ENCODE data around the gene FRMPD2. TPM values are rescaled to one million over a fixed set of nuclear protein-coding genes. Genes with fewer than 3 reads are reported as not detected.

FRMPD2 gene, protein sequence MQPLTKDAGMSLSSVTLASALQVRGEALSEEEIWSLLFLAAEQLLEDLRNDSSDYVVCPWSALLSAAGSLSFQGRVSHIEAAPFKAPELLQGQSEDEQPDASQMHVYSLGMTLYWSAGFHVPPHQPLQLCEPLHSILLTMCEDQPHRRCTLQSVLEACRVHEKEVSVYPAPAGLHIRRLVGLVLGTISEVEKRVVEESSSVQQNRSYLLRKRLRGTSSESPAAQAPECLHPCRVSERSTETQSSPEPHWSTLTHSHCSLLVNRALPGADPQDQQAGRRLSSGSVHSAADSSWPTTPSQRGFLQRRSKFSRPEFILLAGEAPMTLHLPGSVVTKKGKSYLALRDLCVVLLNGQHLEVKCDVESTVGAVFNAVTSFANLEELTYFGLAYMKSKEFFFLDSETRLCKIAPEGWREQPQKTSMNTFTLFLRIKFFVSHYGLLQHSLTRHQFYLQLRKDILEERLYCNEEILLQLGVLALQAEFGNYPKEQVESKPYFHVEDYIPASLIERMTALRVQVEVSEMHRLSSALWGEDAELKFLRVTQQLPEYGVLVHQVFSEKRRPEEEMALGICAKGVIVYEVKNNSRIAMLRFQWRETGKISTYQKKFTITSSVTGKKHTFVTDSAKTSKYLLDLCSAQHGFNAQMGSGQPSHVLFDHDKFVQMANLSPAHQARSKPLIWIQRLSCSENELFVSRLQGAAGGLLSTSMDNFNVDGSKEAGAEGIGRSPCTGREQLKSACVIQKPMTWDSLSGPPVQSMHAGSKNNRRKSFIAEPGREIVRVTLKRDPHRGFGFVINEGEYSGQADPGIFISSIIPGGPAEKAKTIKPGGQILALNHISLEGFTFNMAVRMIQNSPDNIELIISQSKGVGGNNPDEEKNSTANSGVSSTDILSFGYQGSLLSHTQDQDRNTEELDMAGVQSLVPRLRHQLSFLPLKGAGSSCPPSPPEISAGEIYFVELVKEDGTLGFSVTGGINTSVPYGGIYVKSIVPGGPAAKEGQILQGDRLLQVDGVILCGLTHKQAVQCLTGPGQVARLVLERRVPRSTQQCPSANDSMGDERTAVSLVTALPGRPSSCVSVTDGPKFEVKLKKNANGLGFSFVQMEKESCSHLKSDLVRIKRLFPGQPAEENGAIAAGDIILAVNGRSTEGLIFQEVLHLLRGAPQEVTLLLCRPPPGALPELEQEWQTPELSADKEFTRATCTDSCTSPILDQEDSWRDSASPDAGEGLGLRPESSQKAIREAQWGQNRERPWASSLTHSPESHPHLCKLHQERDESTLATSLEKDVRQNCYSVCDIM (N-terminal part only)
- not detected for polyA plus RNA-seq (2013, experiment 1 of 2; ENCODE audit: insufficient read length)
- not detected for polyA plus RNA-seq (2013, experiment 2 of 2; ENCODE audit: insufficient read length)

DNA sequence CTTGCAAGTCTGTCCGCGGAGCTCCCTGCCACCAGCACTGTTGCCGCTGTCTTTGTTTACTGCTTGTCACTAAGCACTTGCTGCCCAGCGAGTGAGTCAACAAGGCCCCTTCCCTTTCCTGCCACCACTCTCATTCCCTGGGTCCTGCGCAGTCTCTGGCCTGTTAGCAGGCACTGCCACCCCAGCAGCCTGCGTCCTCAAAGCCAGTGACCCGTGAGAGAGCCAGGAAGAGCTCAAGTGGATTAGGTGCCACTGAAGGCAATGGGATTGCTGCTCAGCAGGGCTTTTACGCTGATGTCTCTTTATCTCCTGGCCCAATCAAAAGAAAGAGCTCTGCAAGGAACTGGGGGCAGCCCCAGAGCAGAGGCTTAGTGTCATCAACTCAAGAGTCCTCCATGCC, at the start of gene FRMPD2:
Gene FRMPD2, minus strand, starts transcription at position 61 of the 400 bp plus-strand sequence. CDS start 129 bp downstream, outside the sequence.
- DNase-seq: no peak

GRCh38 chr10:48322017-48322416, 47.5 kb upstream of the FRMPD2 start:
- no peak for DNase-seq

DNA sequence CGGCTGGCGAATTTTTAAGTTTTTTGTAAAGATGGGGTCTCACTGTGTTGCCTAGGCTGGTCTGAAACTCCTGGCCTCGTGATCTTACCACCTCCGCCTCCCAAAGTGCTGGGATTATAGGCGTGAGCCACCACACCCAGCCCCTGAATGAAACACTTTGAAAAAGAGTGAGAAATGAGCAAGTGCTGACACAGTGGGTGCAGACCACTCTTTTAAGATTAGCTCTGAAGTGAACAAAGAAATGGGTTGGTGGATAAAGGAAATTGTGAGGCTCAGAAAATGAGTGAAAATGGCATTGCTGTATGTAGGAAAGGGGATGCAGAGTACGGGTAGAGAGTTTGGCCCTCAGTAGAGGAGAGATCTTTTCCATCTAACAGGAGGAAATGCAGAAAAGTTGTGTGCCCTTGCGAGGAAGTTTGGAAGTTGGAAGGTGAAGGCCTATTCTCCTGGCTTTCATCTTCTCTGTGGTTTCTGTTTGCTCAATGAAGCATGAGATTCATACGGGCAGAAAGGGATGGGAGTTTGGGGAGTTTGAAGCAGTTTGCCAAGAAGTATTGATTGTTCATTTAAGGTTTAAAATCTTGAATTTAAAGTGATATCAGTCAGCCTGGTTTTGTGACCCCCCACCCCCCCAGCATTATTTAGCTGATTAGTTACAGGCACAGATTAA, 43.0 kb upstream of the FRMPD2 start:
- no peak for DNase-seq

DNA sequence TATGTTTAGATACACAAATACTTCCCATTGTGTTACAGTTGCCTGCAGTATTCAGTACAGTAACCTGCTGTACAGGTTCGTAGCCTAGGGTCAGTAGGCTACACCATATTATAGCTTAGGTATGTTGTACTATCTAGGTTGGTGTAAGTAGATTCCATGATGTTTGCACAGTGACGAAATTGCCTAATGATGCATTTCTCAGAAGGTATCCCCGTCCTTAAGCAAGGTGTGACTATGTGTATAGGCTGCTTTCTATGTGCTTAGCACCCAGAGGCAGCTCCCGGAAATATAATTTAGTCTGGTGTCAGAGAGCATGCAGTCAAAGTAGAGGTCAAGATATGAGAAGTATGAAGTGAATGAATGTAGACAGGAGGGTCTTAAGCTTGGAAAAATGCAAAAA, 41.7 kb upstream of the FRMPD2 start:
- no peak for DNase-seq

DNA sequence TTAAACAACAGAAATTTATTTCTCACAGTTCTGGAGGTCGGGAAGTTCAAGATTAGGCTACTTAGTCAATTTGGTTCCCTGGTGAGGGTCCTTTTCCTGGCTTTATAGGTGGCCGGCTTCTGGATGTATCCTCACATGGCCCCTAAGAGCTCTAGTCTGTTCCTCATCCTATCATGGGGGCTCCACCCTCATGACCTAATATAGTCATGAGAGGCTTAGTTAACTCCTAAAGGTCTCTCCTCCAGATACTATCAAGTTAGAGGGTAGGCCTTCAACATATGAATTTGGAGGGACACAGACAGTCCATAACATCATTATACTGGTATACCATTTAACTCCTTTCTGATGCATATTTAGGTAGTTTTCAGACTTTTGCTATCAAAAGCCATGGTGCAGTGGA, 39.6 kb upstream of the FRMPD2 start:
- no peak for DNase-seq

DNA sequence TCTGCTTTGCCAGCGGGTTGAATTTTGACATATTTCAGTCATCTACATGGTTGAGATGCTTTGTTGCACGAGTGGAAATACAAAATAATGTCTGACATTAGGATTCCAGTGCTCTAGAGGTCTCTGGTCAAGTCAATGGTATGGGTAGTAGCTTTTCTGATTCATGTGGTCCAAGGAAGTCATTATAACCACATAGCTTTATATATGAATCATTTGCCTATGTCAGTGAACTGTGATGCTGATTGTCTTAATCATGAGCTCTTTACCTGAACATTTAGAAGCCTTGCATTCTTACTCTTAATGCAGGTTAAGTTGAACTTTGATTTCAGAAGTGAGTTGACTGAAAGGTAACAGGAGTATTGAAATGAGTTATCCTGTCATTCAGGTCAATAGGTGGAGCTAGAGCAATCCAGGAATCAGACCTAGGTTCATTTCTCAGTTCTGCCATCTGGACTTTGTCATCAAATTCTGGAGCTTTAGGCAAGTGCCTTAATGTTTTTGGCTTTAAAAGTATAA, 35.3 kb upstream of the FRMPD2 start:
- peak; percentile 69 for DNase-seq

DNA sequence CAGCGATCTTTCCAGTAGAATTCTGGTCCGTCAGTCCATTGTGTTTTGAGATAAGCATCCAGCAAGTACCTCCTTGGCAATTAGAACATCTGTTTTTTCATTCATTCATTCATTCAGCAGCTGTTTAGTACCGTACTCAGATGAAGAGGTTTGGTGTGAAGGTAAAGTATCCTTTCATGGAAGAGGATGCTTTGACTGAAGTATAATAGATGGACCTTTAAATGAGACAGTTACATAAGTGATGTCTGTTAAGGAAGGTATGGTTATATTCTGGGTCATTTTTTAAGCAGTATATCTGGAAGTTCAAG, 33.2 kb upstream of the FRMPD2 start:
- DNase-seq: no peak

DNA sequence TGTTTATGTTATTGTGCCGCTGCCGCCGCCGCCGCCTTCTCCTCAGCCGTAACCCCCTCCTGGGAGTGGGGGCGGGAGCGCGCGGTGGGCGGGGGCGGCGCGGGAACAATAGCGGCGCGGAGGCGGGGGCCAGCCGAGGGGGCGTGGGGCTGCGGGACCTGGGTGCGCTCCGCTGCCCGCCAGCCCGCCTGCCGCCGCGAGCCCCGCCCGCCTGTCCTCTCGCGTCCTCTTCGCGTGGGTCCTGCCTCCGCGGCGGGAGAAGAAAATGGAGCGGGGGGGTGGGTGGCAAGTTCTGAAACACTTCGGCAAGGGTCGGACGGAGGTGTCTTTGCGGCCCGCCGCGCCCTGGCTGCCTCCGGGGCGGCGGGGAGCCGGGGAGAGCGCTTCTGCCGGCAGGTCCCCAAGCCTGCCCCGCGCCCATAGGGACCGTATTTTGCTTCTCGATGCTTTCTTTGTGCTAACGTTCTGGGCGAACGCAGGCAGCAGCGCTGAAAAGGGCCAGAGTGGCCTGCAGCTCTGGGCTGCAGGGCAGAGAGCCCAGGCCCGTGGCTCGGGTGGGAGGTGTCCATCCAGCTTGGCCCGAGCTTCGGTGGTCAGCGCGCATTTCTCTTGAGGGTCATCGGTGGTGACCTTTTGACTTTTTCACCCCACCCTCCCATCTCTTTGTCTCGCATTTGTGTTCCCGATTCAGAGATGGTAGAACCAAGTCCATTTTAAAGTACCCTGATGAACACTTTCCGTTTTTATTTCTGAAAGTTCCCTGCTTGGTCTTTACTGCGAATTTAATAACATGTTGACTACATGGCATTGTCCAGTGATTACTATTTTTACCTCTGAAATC, 32.6 kb upstream of the FRMPD2 start:
- DNase-seq: peak; percentile 57

DNA sequence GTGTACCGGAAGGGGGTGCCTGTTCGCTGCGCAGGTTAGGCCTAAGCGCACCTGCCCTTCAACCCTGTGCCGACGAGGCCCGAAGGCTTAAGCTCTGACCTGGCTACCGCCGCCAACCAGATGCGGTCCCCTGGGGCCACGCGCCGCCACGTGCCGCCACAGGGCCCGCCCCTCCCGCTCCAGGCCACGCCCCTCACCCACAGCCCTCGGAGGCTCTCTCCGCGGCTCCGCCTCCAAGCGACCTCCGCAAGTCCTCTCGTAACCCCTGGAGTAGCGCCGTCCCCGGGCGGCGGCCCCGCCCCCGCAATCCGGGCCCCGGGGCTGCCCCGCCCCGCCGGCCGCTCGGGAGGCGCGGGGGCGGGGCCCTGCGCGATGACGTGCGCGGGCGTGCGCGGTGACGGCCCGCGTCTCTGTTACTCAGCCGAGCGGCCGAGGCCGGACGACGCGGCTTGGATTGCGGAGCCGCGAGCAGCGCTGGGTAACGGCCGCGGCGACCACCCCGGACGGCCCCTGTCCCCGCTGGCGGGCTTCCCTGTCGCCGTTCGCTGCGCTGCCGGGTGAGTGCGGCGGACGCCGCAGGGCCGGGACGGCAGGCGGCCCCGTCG, 31.9 kb upstream of the FRMPD2 start, which contains the start of gene MAPK8:
Gene MAPK8, plus strand, starts transcription at position 413 of the 605 bp plus-strand sequence. CDS start 94,984 bp downstream, outside the sequence.
- DNase-seq: peak; percentile 88

DNA sequence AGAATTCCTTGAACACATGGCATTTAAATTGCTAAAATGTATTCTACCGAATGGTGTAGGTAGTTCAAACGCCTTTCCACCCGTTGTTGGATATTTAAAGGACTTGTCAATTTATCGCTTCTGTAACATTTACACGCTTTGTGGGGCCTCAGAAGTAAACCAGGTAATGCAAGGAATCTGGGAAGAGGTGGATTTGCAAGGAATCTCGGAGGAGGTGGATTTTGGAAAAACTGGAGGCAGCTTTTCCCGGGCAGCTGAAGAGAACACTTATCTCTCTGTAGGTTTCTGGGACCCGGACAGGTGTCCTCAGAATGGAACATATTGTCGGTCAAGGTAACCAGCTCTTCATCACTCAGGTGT, 31.4 kb upstream of the FRMPD2 start:
- DNase-seq: no peak

DNA sequence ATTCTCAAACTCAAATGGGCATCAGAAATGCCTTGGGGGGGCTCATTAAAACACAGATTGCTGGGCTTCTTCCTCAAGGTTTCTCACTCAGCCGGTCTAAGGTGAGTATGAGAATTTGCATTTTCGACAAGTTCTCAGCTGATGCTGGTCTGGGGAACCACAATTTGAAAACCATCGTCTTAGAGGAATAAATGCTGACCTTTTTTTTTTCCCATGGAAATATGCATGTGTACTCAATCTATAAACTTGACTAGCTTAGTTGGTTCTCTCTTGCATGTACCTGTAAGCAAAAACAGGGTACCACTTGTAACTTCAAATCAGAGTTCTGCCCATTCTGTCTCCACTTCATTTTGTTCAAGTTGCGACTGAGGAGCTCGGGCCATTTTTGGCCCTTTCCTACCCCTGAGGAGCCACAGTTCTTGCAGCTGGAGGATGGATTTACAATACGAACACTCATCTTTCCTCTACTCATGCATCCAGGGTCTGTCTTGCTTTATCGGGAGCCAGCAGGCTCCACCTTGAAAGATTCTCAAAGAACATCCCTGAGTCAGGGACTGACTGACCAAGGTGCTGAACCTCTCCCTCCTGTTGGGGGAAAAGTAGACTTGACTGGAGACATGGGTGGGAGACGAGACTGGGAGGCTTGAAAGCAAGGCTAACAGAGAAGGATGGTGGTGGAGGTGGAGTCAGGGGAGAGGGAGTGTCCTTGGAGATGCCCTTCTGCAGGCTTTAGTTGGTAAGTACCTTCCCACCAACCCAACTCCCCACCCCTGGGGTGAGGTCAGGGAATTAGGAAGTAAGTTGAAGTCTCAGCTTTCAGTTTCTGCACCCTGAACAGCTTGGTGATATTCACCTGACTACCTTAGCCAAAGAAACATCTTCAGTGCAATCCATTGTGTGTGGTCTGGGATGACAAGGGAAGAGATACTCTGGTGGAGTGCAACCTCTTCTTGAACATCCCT, 28.3 kb upstream of the FRMPD2 start:
- no peak for DNase-seq

DNA sequence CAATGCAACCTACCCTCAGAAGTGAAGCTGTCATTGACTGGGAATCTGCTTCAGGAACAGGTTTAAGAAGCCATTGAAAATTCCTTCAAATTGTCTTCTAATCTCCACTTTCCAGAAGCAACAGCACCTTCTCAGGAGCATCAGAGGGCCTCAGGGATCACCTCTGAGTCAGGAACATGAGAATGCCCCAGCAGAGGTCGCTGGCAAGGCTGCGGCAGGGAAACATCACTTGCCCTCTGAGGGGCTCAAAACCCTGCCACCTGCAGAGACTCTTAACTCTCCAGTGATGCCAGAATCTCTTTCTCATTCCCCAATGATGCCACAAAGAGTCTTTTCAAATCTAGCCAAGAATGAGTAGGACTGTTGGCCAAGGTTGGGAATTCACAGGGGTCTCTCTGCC, 26.1 kb upstream of the FRMPD2 start:
- DNase-seq: no peak

DNA sequence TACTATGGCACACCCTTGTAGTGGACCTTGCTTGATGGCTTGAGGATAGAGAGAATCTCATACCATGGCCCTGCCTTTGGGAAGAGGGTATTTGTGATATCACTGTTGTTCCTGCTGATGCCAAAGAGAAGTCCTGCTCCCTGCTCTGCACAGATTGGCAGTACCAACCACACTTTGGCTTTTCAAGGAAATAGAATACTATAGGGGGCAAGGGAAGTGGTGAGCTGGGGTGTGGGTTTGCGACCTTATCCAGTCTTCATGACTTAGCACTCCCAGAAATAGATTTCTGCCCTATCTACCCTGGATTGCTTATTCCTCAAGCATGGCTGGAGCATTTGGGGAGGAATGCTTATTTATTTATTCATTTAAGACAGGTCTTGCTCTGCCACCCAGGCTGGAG, 25.2 kb upstream of the FRMPD2 start:
- DNase-seq: no peak

DNA sequence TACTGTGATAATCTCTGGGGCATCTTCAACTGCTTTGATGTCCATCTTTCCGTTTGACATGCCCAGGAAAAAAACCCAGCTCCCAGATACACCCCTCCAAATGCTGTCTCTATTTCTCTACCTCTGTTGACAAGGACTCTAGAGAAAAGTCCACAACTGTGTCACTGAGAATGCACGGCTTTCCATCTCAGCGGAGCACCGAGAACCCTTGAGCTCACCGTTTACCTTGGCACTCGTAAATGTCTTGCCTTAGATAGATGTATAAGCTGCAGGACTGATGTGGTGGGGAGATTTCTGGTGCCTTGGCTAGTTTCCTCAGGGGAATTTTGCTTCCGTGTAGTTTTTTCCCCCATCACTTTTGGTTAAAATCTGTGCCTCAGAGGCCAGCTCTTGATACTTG, 24.6 kb upstream of the FRMPD2 start:
- DNase-seq: no peak

DNA sequence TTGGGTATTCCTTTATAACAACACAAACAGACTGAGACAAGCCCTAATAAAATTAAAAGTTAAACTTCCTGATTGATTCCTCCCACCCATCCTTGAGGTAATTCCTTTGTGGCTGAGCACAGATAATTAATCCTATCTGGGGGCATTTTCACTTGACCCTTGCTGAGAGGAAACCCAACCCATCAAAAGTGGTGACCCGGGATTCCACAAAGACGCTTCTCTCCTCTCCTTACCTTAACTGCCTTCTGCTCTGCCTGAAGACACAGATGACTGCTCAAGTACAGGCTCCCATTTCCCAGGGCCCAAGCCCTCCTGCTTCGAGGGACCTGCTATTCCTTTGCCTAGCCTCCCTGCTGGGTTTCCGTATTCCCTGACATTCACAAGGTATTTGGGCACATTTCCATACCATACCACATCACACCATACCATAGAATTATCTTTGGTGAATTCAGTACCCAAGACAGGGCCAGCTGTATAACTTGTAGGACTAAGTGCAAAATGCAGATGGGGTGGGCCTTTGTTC, 22.1 kb upstream of the FRMPD2 start:
- DNase-seq: no peak

GRCh38 chr10:48294431-48294830, 19.9 kb upstream of the FRMPD2 start:
- no peak for DNase-seq

- DNase-seq: no peak
Measured at GRCh38 chr10:48292616-48293015, 18.1 kb upstream of the FRMPD2 start.

GRCh38 chr10:48291190-48291589, 16.7 kb upstream of the FRMPD2 start:
- no peak for DNase-seq

DNA sequence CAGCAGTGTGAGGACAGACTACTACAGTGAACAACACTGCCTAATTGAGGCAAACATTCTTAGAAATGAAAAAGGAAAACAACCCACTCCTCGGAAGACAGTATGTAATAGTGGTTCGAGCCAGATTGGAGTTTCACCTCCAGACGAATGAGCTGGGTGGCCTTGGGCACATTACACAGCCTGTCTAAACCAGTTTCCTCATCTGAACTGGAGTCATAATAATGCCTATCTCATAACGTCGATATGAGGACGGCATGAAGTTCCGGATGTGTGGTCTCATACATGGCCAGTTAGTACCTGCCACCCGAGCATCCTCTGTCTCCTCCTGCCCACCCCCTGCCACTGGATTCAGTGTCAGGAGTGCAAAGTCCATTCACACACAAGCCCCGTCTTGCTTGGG, 15.8 kb upstream of the FRMPD2 start:
- DNase-seq: no peak

Measured in fibroblast of skin of back (primary cell).